H9 (cell line): ENCODE data around the gene MAGEB17. TPM values are rescaled to one million over a fixed set of nuclear protein-coding genes. Genes with fewer than 3 reads are reported as not detected.

Source experiments
- DNase-seq: peaks from one replicate; pipeline ENCODE4 v3.0.0-alpha.2; 2017
- H2AFZ ChIP-seq: one replicate; pipeline ENCODE4 v1.6.1; 2013; ENCODE audit warnings: mild to moderate bottlenecking, low read length, control low read depth, moderate library complexity
- H2AK5ac ChIP-seq: 2 replicates; pipeline ENCODE4 v1.6.1; 2013; ENCODE audit warnings: low read length, control low read depth, mixed read lengths; ENCODE audit not compliant: insufficient read length
- H2BK120ac ChIP-seq: one replicate; pipeline ENCODE4 v1.6.1; 2013; ENCODE audit warnings: low read depth, mild to moderate bottlenecking, low read length, control low read depth, inconsistent platforms; ENCODE audit not compliant: poor library complexity, severe bottlenecking
- H2BK12ac ChIP-seq: 2 replicates; pipeline ENCODE4 v1.6.1; 2013; ENCODE audit warnings: low read length, control low read depth, mixed read lengths, low read depth; ENCODE audit not compliant: insufficient read length
- H2BK15ac ChIP-seq: 2 replicates; pipeline ENCODE4 v1.6.1; 2013; ENCODE audit warnings: low read depth, low read length, control low read depth
- H2BK20ac ChIP-seq: one replicate; pipeline ENCODE4 v1.6.1; 2013; ENCODE audit warnings: low read depth, mild to moderate bottlenecking, low read length, control low read depth, inconsistent platforms; ENCODE audit not compliant: poor library complexity, severe bottlenecking
- H2BK5ac ChIP-seq: 2 replicates; pipeline ENCODE4 v1.6.1; 2013; ENCODE audit warnings: low read length, control low read depth, mixed read lengths; ENCODE audit not compliant: insufficient read length
- H3K14ac ChIP-seq: 2 replicates; pipeline ENCODE4 v1.6.1; 2013; ENCODE audit warnings: low read length, control low read depth; ENCODE audit not compliant: insufficient read depth
- H3K18ac ChIP-seq: 2 replicates; pipeline ENCODE4 v1.6.1; 2013; ENCODE audit warnings: low read depth, mild to moderate bottlenecking, mixed read lengths, low read length, control low read depth; ENCODE audit not compliant: insufficient read length
- H3K23ac ChIP-seq: 2 replicates; pipeline ENCODE4 v1.6.1; 2013; ENCODE audit warnings: low read length, control low read depth, mixed read lengths, low read depth; ENCODE audit not compliant: insufficient read length
- H3K23me2 ChIP-seq: 2 replicates; pipeline ENCODE4 v1.6.1; 2013; ENCODE audit warnings: low read depth, mild to moderate bottlenecking, mixed read lengths, low read length, control low read depth; ENCODE audit not compliant: insufficient read length, poor library complexity, severe bottlenecking
- H3K27ac ChIP-seq: 2 replicates; pipeline ENCODE4 v1.5.1; 2013; ENCODE audit warnings: low read length, control low read depth, mixed read lengths, low read depth; ENCODE audit not compliant: insufficient read length
- H3K27me3 ChIP-seq: 2 replicates; pipeline ENCODE4 v1.6.1; 2013; ENCODE audit warnings: low read length, control low read depth, inconsistent platforms; ENCODE audit not compliant: insufficient read depth
- H3K4ac ChIP-seq: 2 replicates; pipeline ENCODE4 v1.6.1; 2013; ENCODE audit warnings: low read depth, mild to moderate bottlenecking, control low read depth, inconsistent platforms, low read length, moderate library complexity
- H3K4me1 ChIP-seq: 2 replicates; pipeline ENCODE4 v1.6.1; 2013; ENCODE audit warnings: low read length, control low read depth, inconsistent platforms; ENCODE audit not compliant: insufficient read depth
- H3K4me2 ChIP-seq: 2 replicates; pipeline ENCODE4 v1.6.1; 2013; ENCODE audit warnings: low read length, control low read depth, mixed read lengths; ENCODE audit not compliant: insufficient read length, insufficient read depth
- H3K56ac ChIP-seq: 2 replicates; pipeline ENCODE4 v1.6.1; 2013; ENCODE audit warnings: low read depth, mild to moderate bottlenecking, mixed read lengths, low read length, control low read depth; ENCODE audit not compliant: insufficient read length
- H3K79me1 ChIP-seq: 2 replicates; pipeline ENCODE4 v1.6.1; 2013; ENCODE audit warnings: low read depth, mild to moderate bottlenecking, moderate library complexity, low read length, control low read depth, inconsistent platforms; ENCODE audit not compliant: insufficient read depth, poor library complexity, severe bottlenecking
- H3K79me2 ChIP-seq: 2 replicates; pipeline ENCODE4 v1.6.1; 2013; ENCODE audit warnings: low read length, control low read depth, inconsistent platforms; ENCODE audit not compliant: insufficient read depth
- H3K9ac ChIP-seq: 2 replicates; pipeline ENCODE4 v1.6.1; 2013; ENCODE audit warnings: low read length, control low read depth, mixed read lengths; ENCODE audit not compliant: insufficient read length; ENCODE audit errors: extremely low read depth
- H3K9me3 ChIP-seq: one replicate; pipeline ENCODE4 v1.6.1; 2013; ENCODE audit warnings: low read depth, low read length, inconsistent platforms; ENCODE audit not compliant: control insufficient read depth
- H3T11ph ChIP-seq: one replicate; pipeline ENCODE4 v1.6.1; 2013; ENCODE audit warnings: mild to moderate bottlenecking, low read length, control low read depth, inconsistent platforms
- H4K20me1 ChIP-seq: one replicate; pipeline ENCODE4 v1.6.1; 2013; ENCODE audit not compliant: control insufficient read depth, insufficient read length, insufficient read depth
- H4K5ac ChIP-seq: 2 replicates; pipeline ENCODE4 v1.6.1; 2013; ENCODE audit warnings: low read depth, mild to moderate bottlenecking, mixed read lengths, low read length, control low read depth; ENCODE audit not compliant: insufficient read length
- H4K8ac ChIP-seq: replicated peaks from 2 replicates; pipeline ENCODE4 v1.6.1; 2013; ENCODE audit warnings: low read length, control low read depth, mixed read lengths, low read depth; ENCODE audit not compliant: insufficient read length
- H4K91ac ChIP-seq: 2 replicates; pipeline ENCODE4 v1.6.1; 2013; ENCODE audit warnings: low read depth, mild to moderate bottlenecking, moderate library complexity, mixed read lengths, low read length, control low read depth; ENCODE audit not compliant: insufficient read length
- H3K27ac Mint-ChIP-seq, 3 experiments: 2 replicates in 2 of 3; 3 replicates in 1 of 3; pipeline ENCODE4 v1.8.0; 2020 to 2021; ENCODE audit warnings: mixed read lengths in 3 of 3, mild to moderate bottlenecking in 1 of 3, moderate library complexity in 1 of 3
- H3K27me3 Mint-ChIP-seq: 2 replicates; pipeline ENCODE4 v1.8.0; 2021; ENCODE audit warnings: low read depth, mild to moderate bottlenecking, moderate library complexity, mixed read lengths
- H3K36me3 Mint-ChIP-seq, 3 experiments: 2 replicates in 2 of 3; 3 replicates in 1 of 3; pipeline ENCODE4 v1.8.0; 2020 to 2021; ENCODE audit warnings: low read depth in 3 of 3, mixed read lengths in 3 of 3; ENCODE audit not compliant: insufficient read depth in 1 of 3
- H3K4me1 Mint-ChIP-seq, 2 experiments: 2 replicates each; pipeline ENCODE4 v1.8.0; 2020; ENCODE audit warnings: mixed read lengths in 2 of 2
- H3K4me3 Mint-ChIP-seq, 2 experiments: 2 replicates in 1 of 2; 3 replicates in 1 of 2; pipeline ENCODE4 v1.8.0; 2020 to 2021; ENCODE audit warnings: mild to moderate bottlenecking in 2 of 2, mixed read lengths in 2 of 2, moderate library complexity in 1 of 2
- H3K9me3 Mint-ChIP-seq, 2 experiments: 2 replicates in 1 of 2; 3 replicates in 1 of 2; pipeline ENCODE4 v1.8.0; 2020; ENCODE audit warnings: mild to moderate bottlenecking in 2 of 2, mixed read lengths in 2 of 2, moderate library complexity in 1 of 2
- WGBS: extraction: QIAGEN DNeasy Blood & Tissue Kit; methylation state at CpG from one replicate; pipeline ENCODE4 v1.1.7; 2013; ENCODE audit warnings: missing lambda C conversion rate, low lambda C conversion rate, mixed read lengths; ENCODE audit not compliant: insufficient read length; ENCODE audit errors: extremely low coverage; 5-methylcytosine and 5-hydroxymethylcytosine counted together
- total RNA-seq: library from RNA; stranded (reverse); gene quantifications from 2 replicates; pipeline ENCODE4 v1.2.1, GENCODE V29; 2021
- TF ChIP-seq, protein P1 (sequence below): fragments of 200-600 bp; sonication (generic); conservative IDR thresholded peaks from 3 replicates; pipeline ENCODE4 v1.8.0; 2021; ENCODE audit warnings: antibody characterized with exemption, mild to moderate bottlenecking

MAGEB17 gene
- total RNA-seq, 1 experiment from 2014 or later, result 0.74 TPM

DNA sequence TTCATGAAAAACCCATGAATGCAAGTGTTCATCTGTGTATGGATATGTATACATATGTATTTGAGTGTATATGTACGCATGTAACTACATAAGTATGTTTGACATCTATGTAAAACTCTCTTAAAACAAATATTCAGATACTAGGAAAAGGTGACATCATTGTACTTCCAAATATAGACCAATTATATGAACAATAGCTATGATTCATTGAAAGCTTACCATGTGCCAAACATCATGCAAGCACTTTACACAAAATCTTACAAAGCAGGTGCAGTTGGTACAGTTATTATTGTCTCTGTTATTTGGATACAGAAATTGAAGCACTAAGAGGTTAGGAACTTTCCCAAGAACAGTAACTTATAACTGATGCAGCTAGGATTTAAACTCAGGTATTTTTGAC, 21.4 kb downstream of the MAGEB17 start:
- no peak overlapping the region for H3K9ac ChIP-seq
- H3K18ac ChIP-seq, result no peak overlapping the region
- no peak overlapping the region for H3K4me3 Mint-ChIP-seq
- no peaks in the 10 kb centered on the region for H3K9me3 ChIP-seq
- H4K91ac ChIP-seq, result no peak overlapping the region
- H3K27ac Mint-ChIP-seq, result no peak overlapping the region; a peak in 2 of 7 replicates
- peaks cover 21% of the 10 kb centered on the region for H3K4me1 ChIP-seq
- no peak overlapping the region for H3K23ac ChIP-seq
- H2AFZ ChIP-seq, result no peak overlapping the region
- H3K27me3 Mint-ChIP-seq, result no peaks in the 10 kb centered on the region
- TF ChIP-seq, protein P1, sequence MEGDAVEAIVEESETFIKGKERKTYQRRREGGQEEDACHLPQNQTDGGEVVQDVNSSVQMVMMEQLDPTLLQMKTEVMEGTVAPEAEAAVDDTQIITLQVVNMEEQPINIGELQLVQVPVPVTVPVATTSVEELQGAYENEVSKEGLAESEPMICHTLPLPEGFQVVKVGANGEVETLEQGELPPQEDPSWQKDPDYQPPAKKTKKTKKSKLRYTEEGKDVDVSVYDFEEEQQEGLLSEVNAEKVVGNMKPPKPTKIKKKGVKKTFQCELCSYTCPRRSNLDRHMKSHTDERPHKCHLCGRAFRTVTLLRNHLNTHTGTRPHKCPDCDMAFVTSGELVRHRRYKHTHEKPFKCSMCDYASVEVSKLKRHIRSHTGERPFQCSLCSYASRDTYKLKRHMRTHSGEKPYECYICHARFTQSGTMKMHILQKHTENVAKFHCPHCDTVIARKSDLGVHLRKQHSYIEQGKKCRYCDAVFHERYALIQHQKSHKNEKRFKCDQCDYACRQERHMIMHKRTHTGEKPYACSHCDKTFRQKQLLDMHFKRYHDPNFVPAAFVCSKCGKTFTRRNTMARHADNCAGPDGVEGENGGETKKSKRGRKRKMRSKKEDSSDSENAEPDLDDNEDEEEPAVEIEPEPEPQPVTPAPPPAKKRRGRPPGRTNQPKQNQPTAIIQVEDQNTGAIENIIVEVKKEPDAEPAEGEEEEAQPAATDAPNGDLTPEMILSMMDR, result no peak
- H3K4me2 ChIP-seq, result no peak overlapping the region
- peaks cover 51 to 70% of the 10 kb centered on the region in 2 experiments for H3K4me1 Mint-ChIP-seq
- no peak overlapping the region for H3K27ac ChIP-seq
- DNase-seq, result no peak
- H3K23me2 ChIP-seq, result no peaks in the 10 kb centered on the region
- no peak overlapping the region for H2BK12ac ChIP-seq
- no peak overlapping the region for H3T11ph ChIP-seq
- H2BK20ac ChIP-seq, result no peak overlapping the region
- no peaks in the 10 kb centered on the region for H3K79me2 ChIP-seq
- WGBS, result no CpG with 5 or more reads among the region's 1 CpG
- no peaks in the 10 kb centered on the region for H3K79me1 ChIP-seq
- no peaks in the 10 kb centered on the region for H4K20me1 ChIP-seq
- H2BK5ac ChIP-seq, result no peak overlapping the region
- H2BK120ac ChIP-seq, result no peak overlapping the region
- no peak overlapping the region for H2AK5ac ChIP-seq
- H3K27me3 ChIP-seq, result no peaks in the 10 kb centered on the region
- H3K36me3 Mint-ChIP-seq, result peaks cover 3 to 12% (median 11%) of the 10 kb centered on the region in 3 experiments
- no peak overlapping the region for H4K8ac ChIP-seq
- no peak overlapping the region for H3K56ac ChIP-seq
- no peak overlapping the region for H2BK15ac ChIP-seq
- H3K4ac ChIP-seq, result no peak overlapping the region
- no peak overlapping the region for H4K5ac ChIP-seq
- peaks cover 6 to 12% of the 10 kb centered on the region in 2 experiments for H3K9me3 Mint-ChIP-seq
- no peak overlapping the region for H3K14ac ChIP-seq
